Smooth muscle cell of the brain vasculature (primary cell): ENCODE results near the gene IL11.
"Not testable (repeated sequence)": the region's sequence is repeated elsewhere in the genome, so short reads cannot be mapped to it uniquely, and the experiment has no call there.

Experiments used
- DNase-seq: peaks from one replicate; pipeline ENCODE4 v3.0.0-alpha.2; 2012; ENCODE audit warnings: low read depth, low spot score

Gene IL11

GRCh38 chr19:55370305-55370988 is at the start of gene IL11:
TSS of gene IL11 (minus strand) at chr19:55370463. CDS start at chr19:55370310, 153 bp downstream.
- no peak for DNase-seq

- DNase-seq: no peak
Observed at GRCh38 chr19:55419624-55420236, 49.5 kb upstream of the IL11 start.

GRCh38 chr19:55419103-55419502 is 48.8 kb upstream of the IL11 start:
- no peak for DNase-seq

GRCh38 chr19:55418185-55418584 is 47.9 kb upstream of the IL11 start:
- DNase-seq: peak; percentile 54

GRCh38 chr19:55410168-55410567 is 39.9 kb upstream of the IL11 start:
- DNase-seq: no peak

- not testable (repeated sequence) for DNase-seq
Observed at GRCh38 chr19:55409179-55409578, 38.9 kb upstream of the IL11 start.

GRCh38 chr19:55408533-55408872 is 38.2 kb upstream of the IL11 start:
- DNase-seq: no peak

GRCh38 chr19:55407800-55408532 is 37.7 kb upstream of the IL11 start:
- peak; percentile 99 for DNase-seq

- DNase-seq: not testable (repeated sequence)
Observed at GRCh38 chr19:55407550-55407799, 37.2 kb upstream of the IL11 start, which contains the start of gene UBE2S. TSS of gene UBE2S (minus strand) at chr19:55407788. CDS start at chr19:55407589, 199 bp downstream.

- DNase-seq: no peak
Observed at GRCh38 chr19:55406826-55407549, 36.7 kb upstream of the IL11 start.

GRCh38 chr19:55406091-55406825 is 36.0 kb upstream of the IL11 start:
- no peak for DNase-seq

- no peak for DNase-seq
Observed at GRCh38 chr19:55405638-55406037, 35.4 kb upstream of the IL11 start.

- DNase-seq: no peak
Observed at GRCh38 chr19:55402509-55402908, 32.2 kb upstream of the IL11 start.

GRCh38 chr19:55401390-55401789 is 31.1 kb upstream of the IL11 start:
- DNase-seq: not testable (repeated sequence)

GRCh38 chr19:55400281-55401087 is 30.2 kb upstream of the IL11 start:
- DNase-seq: no peak

- no peak for DNase-seq
Observed at GRCh38 chr19:55398200-55398925, 28.1 kb upstream of the IL11 start.

- no peak for DNase-seq
Observed at GRCh38 chr19:55392820-55393761, 22.8 kb upstream of the IL11 start.

- no peak for DNase-seq
Observed at GRCh38 chr19:55391702-55392615, 21.7 kb upstream of the IL11 start.
